HG02759 (cell line): ENCODE results near the gene ANKRD44.
"Not testable (repeated sequence)": the region's sequence is repeated elsewhere in the genome, so short reads cannot be mapped to it uniquely, and the experiment has no call there.

Experiments
- ATAC-seq: cut with Tn5 transposase; IDR thresholded peaks from one replicate; pipeline ENCODE4 v1.9.1; 2021; ENCODE audit warnings: mild to moderate bottlenecking, moderate library complexity; ENCODE audit not compliant: unreplicated experiment

ANKRD44 gene

GRCh38 chr2:197057959-197058358 is 252.6 kb downstream of the ANKRD44 start:
- no peak for ATAC-seq

DNA sequence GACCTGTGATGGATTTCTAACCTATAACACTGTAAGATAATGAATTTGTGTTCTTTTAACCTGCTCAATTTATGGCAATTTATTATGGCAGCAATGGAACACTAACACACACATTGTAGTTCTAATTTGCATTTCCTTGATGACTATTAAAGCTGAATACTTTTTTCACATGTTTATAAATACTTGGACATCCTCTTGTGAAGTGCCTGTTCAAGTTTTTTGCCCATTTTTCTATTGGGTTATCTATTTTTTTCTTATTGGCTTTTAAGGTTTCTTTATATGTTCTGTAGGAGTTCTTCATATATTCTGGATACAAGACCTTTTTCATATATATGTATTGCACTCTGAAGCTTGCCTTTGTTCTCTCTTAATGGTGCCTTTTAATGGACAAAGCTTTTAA is 255.5 kb downstream of the ANKRD44 start:
- no peak for ATAC-seq

GRCh38 chr2:197054437-197054836 is 256.1 kb downstream of the ANKRD44 start:
- ATAC-seq = no peak

- ATAC-seq = no peak
Measured at GRCh38 chr2:197052356-197052755, 258.2 kb downstream of the ANKRD44 start.

DNA sequence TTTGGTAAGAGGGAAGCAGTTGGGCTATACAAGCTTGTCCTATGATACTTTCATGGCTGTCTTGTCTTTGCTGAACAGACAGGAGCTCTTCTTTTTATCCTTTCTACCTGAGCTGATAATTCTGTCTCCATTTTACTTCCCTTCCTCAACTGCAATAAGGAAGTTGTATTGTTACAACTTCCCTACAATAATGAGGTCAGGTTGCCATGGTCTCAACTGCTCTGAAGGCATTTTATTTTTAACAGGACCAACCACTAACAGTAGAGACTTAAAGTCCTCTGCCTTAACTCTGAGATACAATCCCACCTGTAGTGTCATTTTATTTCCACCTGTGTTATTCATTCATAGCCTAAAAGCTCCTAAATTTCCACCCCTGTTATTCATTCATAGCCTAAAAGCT is 265.5 kb downstream of the ANKRD44 start:
- ATAC-seq = no peak

DNA sequence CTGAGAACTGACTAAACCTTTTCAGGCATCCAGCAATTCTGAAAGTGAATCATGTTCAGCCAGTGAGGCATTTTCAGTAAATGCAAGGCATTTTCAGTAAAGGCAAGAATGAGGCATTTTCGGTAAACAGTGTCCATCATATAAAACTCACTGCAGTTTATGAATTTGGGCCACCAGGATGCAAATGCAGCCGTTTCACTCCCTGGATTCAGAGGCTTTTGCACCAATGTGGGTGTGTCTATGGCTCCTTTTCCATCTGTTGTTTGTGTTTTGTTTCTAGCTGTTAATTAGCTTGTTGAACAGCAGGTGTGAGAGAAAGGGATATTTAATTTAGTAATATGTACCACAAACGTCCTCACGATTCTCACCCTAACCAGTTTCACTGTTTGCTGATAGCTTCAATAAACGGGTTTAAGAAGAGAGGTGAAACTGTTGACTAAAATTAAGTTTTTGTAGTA is 267.8 kb downstream of the ANKRD44 start:
- no peak for ATAC-seq

GRCh38 chr2:197037863-197038398 is 272.6 kb downstream of the ANKRD44 start:
- no peak for ATAC-seq

DNA sequence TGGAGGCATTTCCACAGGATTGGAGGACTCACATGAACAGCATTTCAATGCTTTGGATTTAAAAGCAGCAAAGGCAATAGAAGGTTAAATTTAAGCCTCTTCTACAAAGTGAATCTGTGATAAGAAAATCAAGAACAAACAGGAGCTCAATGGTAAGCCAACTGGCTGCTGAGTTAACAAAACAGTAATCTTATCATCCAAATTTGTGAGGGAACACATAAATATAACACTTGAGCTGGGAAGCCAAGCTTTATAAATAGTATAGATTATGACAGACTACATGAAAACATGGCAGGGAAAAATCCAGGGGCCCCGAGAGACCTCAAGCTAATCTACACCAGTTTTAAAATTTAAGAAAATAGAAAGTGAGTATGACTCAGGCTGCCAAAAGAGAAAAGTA is 275.6 kb downstream of the ANKRD44 start:
- ATAC-seq = no peak

GRCh38 chr2:197034292-197034691 is 276.3 kb downstream of the ANKRD44 start:
- ATAC-seq = no peak

- no peak for ATAC-seq
Measured at GRCh38 chr2:197033222-197033621, 277.4 kb downstream of the ANKRD44 start.

- no peak for ATAC-seq
Measured at GRCh38 chr2:197031803-197032202, 278.8 kb downstream of the ANKRD44 start.

DNA sequence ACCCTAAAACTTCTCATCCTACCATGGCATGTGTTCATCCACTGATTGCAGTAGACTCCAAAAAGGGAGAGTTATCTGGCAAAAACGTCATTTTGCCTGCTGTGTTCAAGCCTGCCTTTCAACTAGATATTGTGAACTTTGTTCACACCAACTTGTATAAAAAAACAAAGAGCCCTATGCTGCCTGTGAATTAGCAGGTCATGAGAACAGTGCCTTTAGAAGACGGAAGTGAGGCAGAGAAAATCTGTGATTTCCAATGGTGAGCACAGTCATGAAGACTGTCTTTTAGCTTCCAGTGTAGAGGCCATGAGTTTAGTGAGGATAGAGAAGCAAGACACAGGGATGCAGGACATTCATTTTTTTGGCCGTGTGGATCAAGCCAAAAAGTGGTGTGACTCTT is 280.5 kb downstream of the ANKRD44 start:
- ATAC-seq = no peak

DNA sequence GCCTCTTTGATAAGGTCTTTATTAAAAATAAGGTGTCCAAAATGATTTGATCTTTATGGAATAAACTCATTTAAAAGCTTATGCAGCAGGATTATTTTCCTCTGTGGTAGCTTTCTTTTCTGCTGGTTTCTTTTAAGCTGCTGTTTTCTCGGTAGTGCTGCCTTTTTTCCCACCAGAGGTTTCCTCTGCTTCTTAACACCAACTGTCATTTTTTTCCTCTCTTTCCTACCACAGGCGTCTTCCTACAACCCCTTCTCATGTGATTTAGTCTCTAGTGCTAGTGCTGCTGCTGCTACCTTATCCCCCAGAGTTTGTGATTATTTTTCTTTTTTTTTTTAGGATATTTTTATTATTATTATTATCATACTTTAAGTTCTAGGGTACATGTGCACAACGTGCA is 281.9 kb downstream of the ANKRD44 start:
- ATAC-seq = no peak

GRCh38 chr2:197028230-197028629 is 282.4 kb downstream of the ANKRD44 start:
- ATAC-seq = no peak

- ATAC-seq = no peak
Measured at GRCh38 chr2:197024206-197024605, 286.4 kb downstream of the ANKRD44 start.

DNA sequence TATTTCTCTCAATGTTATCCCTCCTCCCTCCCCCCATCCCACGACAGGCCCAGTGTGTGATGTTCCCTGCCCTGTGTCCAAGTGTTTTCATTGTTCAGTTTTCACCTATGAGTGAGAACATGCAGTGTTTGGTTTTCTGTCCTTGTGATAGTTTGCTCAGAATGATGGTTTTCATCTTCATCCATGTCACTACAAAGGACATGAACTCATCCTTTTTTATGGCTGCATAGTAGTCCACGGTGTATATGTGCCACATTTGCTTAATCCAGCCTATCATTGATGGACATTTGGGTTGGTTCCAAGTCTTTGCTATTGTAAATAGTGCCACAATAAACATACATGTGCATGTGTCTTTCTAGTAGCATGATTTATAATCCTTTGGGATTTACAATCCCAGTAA is 289.7 kb downstream of the ANKRD44 start:
- not testable (repeated sequence) for ATAC-seq

DNA sequence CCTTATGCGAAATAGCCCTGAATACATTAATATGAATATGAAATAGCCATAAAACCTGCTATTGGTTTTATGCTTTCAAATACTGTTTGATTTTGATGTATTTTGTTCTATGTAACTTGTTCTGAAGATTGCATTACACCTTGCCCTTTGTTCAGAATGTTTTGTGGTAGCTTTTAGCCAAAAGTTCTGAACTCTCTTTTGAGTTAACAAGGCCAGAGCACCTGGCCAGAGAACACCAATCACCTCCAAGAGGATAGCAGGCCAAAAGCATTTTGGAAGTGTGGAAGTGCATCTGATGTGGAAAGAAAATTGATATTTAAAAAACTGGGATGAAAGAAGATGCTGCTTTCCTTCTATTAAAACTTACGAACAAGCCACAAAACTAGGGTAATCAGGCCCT is 297.5 kb downstream of the ANKRD44 start:
- ATAC-seq = no peak

GRCh38 chr2:197011801-197012641 is 298.6 kb downstream of the ANKRD44 start:
- peak; percentile 62 for ATAC-seq

DNA sequence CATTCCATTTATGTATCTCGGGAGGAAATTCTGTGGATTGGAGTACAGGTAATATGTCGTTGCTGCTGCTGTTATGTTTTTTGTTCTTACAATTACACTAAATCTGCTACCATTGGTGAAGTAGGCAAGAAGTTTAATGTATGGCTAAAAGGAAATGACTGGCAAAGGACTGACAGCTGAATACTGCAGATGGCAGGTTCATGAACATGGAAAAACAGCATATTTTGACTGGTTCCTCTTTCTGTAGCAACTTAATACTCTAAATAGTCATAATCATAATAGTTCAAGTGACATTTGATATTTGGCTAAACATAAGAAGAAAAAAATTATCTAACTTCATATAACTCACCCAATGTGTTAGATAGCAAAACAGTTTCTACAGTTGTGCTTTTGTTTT is 299.6 kb downstream of the ANKRD44 start:
- ATAC-seq = no peak

GRCh38 chr2:197010200-197011020 is 300.2 kb downstream of the ANKRD44 start:
- ATAC-seq = no peak

- ATAC-seq = not testable (repeated sequence)
Measured at GRCh38 chr2:197008741-197009341, 301.7 kb downstream of the ANKRD44 start.
